Stimulated activated CD4-positive, alpha-beta T cell treated with anti-CD3 and anti-CD28 coated beads, Interleukin-1b, Interleukin-23, amount 100 ng/mL, for 24 hours (primary cell): ENCODE results near the gene COL17A1.

Experiments
- DNase-seq, 4 experiments: peaks; one replicate each; pipeline ENCODE4 v3.0.0-alpha.2; 2020; ENCODE audit warnings: low read depth in 4 of 4, low spot score in 1 of 4

Gene COL17A1

DNA sequence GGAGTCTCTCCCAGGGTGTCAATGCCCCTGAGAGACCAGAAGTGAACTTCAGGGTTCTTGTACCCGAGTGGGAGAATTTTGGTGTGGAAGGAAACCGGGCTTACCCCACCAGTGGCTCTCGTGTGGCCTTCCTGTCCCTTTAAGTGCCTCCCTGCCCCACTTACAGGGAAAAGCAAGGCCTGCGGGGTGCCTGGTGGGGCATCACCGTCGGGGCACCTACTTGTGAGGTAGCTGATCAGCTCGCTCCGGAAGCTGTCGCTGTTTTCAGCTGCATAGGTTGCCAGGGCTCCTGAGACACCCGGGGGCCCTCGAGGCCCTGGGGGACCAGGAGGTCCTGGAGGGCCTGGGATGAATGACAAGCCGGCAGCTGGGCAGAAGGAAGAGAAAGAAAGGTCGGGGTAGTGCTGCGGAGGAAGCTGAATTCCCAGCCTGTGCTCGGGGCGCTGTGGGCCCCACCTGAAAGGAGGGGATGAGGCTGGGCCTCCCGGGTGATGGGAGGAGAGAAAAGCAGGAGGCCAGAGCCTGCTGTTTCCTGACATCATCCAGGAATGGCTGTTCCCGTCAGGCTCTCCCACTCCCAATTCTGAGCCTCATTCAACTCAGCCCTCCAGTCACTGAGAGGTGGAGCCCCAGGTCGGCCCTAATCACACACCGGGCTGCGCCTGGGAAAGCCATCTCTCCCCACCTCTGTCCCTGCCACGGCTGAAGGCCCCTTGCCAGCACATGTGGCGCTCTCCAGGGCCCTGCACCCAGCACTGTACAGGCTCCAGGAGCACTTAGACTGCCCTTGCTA is 51.1 kb downstream of the COL17A1 start:
- no peak for DNase-seq

DNA sequence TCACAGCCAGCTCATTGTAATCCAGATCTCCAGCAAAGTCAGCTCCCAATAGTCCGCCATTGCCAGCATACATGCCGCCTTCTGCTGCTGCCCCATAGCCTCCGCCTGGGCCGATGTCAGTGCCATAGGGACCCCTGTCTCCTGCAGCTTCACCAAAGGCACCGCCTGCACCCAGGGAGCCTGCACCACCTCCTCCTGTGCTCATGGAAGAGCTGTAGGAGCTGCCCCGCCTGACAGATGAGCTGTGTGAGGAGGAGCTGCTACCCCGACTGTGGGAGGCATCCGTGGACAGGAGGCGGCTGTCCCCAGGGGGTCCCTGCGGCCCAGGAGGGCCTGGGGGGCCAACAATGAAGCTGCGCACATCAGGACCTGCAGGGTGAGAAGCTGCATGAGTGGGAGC is 51.7 kb downstream of the COL17A1 start:
- DNase-seq, result no peak

DNA sequence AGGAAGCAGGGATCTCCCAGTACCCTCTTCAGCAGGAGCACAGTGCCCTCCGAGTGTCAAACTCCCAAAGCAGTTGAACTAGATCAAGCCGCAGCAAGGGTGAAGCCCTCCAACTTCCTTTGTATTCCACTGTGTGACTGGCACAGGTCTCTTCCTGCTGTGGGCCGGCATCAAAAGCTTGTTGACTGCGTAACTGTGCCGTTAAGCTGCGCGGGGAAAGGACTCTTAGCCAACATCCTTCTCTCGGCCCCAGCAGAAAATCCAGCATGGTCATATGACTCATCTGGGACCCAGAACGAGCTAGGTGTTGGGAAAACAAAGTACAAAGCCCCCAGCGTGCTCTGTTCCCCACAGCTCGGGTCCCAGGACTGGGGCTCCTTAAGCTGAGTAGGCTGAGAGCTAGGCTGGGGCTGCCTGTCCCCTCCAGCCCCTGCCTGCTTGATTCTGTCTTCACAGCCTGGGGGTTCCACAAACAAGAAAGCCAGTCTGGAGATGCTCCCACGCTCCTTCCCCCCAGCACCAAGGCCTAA is 52.2 kb downstream of the COL17A1 start:
- DNase-seq, result no peak

DNA sequence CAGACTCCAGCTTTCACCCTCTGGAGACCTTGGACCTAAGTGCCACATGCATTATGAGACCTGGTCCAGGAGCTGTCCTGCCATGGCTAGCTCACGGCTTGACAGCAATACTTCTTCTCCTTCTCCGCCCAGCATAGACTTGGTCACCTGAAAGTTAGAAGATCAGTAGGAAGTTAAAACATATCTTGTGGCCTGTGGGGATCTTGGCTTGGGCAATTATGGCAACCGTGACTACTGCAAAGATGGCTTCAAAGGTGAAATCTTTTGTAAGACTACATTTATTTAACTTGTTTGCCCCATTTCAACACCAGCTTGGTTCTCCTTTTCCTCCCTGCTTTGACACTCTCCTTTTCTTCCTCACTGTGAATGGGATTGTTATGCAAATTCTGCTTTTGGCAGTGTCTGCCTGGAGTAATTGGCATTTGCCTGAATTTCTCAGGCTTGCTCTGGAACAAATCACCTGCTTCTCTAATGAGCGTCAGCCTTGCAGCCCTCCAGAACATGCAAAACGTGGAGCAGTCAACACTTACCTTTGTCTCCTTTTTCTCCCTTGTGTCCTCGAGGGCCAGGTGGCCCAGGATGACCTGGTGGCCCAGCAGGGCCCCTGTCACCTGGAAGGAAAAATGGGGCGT is 53.4 kb downstream of the COL17A1 start:
- no peak for DNase-seq

DNA sequence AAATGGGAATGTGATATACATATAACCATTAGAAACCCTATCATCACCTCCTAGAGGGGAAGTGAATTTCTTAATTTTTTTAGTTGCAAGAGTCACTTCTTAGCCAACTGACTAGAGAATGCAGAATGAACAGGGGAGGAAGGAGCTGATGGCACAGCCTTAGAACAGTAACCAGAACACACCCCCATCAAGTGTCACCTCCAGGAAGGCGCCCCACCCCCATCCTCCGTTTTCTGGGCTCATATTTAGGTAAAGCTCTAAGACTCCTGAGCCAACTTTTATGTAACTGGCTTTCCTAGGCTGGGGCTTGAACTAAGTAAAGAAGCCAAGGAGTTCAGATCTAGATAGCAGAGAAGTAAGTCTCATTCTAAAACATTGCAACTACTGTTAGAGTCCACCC is 54.0 kb downstream of the COL17A1 start:
- DNase-seq, result no peak

DNA sequence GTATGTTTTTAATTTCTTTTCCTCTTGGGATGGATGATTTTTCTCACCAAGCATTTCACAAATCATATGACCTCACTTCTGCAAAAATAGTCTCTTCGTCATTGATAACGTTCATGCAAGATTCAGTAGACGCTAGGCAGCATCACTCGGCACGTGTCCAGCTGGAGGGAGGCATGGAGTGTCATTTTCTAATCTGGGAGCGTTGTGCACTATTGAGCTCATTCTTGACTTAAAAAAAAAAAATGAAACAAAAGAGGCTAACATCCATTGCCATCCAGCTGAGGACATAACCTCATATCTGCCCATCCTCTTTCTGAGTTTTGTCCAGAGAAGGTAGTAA is 56.2 kb downstream of the COL17A1 start:
- no peak for DNase-seq

DNA sequence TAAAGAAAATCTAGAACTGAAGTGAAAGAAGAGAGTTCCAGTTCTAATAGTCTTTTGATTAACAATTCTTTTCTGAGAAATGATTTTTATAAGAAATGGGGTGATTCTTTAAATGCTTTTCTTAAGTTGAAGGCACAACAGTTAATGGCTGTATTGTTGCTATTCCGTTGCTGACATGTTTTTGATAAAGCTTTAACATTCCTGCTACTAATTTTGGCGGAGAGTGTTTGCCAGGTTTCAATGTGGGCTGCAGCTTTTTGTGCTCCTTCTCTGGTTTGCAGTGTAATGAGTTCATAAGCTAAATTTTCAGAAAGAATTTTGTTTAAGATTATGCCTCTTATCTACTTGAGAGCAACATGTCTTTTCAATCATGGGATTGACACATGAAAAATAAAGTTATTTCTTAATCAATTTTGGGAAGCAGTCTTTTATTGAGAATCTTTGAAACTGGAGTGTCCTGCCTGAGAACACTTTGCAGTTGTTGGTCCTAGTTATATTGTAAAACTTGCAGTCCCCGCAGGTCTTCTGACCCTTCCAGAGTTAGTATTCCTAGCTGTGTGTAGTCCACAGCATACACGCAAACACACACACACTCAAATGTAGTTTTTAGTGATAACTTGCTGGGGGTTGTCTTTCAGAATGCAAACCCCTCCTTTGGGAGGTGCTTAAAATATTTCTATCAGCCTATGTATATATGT is 56.7 kb downstream of the COL17A1 start:
- DNase-seq, result no peak

DNA sequence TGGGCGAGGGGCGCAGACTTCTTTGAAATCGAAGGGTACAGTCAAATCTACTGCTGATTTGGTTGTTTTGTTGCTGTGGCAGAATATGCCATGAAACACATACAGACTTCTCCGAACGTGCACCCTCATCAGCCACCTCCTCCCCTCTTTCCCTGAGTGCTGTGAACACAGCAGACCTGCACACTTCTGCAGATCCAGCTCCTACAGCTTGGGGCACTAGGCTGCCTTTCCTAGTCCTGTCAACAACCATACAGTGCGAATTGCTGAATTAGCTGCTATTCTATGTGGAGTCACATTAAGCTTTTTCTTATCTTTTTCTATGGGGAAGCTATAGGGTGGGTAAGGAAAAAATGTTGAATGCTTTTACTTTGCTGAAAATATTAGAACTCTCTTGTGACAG is 57.5 kb downstream of the COL17A1 start:
- DNase-seq, result no peak

DNA sequence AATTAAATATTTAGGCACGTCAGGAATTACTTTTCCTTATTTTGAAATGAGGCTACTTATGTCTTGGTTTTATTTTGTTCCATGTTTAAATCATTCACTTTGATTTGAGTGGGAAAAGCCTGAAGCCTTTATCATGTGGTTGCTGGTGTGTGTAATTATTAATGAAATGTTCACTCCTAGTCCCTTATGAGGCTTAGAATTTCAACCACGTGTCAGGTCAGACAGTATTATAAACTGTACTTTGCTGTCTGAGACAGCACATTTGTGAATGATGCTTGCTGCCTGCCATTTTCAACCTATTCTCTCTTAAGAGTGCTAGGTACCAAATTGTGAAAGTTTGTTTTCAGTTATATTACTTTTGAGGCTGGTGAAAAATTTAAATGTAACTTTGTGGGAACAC is 58.9 kb downstream of the COL17A1 start:
- DNase-seq, result no peak

DNA sequence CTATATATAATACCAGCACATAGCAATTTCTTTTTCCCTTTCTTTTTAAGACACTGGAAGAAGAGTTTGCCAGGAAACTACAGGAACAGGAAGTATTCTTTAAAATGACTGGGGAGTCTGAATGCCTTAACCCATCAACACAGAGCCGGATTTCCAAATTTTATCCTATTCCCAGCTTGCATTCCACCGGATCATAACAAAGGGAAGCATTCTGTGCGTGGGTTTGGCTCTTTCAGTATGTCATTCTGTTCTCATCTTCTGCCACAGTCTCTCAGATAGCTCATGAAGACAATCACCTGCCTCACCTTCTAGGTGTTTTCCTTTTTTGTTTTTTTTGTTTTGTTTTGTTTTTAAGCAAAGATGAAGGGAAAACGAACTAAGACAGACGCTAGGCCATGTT is 60.2 kb downstream of the COL17A1 start:
- no peak for DNase-seq

DNA sequence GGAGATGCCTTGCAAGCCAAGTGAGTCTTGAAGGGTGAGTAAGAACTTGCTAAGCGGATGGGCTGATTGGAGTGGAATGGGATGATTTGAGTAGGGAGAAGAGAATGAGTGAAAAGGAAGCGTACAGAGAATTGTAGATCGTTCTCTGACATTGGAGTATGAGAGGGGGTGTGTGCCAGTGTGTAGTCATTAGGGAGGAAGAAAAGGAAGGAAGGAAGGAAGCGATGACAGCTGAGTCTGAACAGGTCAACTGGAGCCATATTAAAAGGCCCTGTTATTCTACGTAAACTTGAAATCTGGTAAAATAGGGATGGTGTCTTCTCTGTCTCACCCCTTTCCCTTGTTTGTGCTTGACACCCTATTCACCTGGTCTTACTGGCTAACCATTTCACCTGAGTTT is 63.7 kb downstream of the COL17A1 start:
- no peak for DNase-seq

DNA sequence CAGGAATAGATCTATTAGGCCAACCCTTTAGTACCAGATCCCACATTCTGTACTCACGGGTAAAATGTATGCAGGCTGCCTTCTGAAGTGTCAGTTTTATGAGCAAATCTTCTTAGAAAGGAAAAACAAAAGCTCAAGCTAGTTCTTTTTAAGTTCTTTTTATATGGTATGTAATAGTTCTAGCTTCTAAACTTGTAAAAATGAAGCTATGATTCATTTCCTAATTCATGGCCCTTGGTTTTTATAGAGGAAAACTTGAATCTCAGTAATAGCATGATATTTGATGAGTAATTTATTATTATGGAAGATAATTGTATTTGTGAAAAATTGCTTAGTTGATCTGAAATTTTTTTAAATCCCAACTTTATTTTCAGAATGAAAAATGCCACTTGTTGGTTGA is 64.4 kb downstream of the COL17A1 start:
- DNase-seq, result no peak

DNA sequence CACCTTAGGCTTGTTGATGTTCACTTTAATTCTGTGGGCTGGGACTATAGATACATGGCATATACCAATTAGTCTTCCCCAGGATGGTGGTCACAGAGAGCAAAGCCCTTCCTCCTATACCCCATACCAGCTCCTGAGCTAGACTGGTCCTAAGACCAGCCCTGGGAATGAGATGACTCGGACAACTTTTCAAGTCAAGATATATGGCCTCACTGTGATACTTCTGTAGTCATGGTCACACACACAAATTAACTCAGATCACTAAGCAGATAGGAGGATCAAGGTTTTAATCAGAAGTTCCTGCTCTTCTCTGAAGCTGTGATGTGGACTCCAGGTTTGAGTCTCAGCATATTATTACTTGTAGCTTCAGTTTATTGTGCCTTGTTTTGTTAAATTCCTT is 65.7 kb downstream of the COL17A1 start:
- no peak for DNase-seq

DNA sequence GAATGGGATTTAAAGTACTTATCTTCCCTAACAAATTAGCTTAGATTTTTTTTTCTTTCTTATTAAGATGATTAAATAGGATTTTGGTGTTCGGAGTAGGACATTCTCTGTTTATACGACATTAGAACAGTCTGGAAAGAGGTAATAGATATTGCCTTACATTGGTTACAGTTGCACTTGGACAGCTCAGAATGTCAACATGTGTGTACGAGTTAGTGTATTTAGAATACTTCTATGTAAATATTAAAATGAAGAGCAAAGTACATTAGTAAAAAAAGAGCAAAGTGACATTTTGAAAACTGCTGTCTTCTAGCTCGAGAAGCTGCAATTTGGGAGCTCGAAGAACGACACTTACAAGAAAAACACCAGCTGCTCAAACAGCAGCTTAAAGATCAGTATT is 67.2 kb downstream of the COL17A1 start:
- no peak for DNase-seq

DNA sequence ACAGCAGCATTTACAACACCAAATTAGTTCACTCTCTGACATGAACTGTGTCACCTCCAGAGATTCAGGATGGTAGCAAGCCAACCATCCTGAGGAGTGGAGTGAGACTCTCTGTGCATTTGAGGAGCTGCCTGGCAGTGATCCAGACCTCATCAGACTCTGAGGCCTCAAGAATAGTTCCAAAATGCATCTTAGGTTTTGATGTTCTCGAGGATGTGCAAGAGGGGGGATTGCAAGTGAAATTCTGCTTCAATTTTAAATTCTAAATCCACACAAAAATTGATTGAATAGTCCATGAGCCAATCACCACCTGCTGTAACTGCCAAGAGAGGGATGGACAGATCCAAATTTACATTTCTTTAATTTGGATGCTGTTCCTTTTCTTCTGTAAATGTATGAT is 69.0 kb downstream of the COL17A1 start:
- DNase-seq, result no peak

DNA sequence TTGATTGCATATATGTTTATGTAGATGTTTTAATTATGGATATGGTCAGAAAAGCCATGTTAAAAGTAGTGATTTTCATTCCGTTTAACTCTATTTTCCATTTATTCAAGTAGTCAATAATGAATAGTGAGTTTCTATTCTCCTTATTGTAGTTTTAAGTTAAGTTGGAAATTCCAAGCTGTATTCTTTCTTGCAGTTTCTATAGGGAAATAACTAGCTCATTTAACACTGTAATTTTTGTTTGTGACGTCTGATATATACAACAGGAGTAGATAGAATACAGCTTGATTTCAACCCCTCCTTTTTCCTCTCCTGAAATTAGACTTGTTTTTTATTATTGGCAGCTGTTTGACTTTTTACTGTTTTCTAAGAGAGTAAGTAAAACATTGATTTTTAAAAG is 71.5 kb downstream of the COL17A1 start:
- DNase-seq, result no peak

DNA sequence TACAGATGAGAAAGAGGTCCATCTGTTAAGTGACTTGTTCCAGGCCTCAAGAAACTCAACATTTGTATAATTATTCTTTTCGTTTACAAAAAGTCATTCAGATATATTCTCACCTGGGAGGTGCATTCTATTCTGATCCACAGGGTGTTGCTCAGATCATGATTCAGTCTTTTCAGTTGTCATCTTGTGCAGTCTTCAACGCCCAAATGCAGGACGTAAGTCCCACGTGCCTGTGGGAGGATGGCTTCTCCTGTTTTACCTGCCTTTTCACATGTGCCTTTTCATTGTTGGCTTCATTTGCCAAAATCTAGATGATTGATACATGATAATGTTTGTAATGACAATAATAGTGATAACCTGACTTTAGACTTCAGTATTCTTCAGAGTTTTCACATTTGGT is 72.2 kb downstream of the COL17A1 start:
- DNase-seq, result no peak

DNA sequence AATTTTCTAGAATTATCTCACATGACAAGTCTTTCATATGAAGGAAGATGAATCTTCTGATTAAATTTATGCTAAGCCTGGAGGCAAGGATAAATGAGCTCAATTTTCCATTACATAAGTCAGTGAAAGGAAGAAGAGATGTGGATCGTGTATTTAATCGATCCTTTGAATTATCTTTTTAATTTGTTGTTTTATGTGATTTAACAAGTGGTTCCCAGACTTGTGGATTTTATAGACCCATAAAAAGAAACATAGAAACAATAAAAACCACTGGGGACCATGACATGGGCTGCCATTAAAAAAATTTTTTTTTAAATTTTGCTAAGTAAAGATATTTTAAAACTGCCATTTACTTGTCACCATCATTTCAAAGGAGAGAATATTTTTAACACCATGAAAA is 73.8 kb downstream of the COL17A1 start:
- DNase-seq, result no peak

DNA sequence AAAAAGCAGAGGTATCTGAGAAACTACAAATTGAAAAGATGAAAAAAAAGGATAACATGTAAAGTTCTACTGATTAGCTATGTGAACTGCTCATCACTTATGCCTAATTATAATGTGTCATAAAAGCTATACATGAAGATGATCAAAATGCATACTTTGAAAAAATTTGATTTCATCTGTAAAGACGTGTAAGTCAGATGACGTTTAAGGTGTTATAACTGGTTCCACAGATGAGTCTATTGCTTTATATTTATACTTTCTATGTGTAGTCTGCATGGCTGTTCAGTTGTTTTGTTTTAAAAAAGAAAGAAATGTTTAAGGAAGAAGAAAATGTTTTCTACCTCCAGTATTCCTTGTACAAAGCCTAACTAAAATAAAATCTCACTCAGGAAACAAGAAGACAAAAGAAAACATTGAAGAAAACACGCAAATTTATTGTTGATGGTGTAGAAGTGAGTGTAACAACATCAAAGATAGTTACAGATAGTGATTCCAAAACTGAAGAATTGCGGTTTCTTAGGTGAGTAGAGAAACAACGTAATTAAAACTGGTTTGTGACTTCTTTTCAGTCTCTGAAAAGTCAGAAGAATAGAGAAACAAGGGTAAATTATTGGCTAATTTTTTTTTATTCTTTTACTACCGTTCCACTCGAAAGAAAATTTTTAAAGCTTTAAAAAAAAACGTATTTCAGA is 80.4 kb downstream of the COL17A1 start:
- DNase-seq, result no peak

DNA sequence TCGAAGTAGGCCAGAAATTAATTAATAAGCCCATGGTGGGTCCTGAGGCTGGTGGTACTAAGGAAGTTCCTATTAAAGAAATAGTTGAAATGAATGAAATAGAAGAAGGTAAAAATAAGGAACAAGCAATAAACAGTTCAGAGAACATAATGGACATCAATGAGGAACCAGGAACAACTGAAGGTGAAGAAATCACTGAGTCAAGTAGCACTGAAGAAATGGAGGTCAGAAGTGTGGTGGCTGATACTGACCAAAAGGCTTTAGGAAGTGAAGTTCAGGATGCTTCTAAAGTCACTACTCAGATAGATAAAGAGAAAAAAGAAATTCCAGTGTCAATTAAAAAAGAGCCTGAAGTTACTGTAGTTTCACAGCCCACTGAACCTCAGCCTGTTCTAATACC is 82.8 kb downstream of the COL17A1 start:
- DNase-seq, result no peak

DNA sequence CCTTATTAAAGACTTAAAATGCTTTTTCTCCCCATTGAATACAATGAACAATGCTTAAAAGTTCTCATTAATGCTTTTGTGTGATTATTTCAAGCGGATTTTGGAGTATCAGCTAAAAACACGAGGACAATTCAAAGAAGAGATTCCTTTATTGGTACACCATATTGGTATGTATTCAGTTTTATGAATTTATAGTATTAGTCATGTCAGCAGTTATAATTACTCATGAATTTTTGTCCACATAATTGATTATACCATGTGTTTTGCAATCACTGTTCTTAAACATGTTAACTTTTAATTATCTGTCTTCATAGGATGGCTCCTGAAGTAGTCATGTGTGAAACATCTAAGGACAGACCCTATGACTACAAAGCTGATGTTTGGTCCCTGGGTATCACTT is 86.9 kb downstream of the COL17A1 start:
- no peak for DNase-seq

DNA sequence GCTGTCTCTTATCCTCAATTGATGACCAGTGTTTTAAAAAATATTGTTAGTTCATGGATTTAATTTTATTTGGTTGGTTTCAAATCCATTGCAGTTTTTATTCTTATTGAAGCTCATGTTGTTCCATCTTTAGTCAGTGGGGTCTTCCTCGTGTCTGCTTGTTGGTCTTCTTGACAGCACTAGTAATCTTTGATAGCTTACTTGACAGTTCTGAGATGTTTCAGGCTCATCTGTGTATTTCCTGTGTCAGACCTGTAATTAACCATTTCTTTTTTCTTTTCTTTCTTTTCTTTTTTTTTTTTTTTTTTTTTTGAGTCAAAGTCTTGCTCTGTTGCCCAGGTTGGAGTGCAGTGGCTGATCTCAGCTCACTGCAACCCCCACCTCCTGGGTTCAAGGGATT is 90.5 kb downstream of the COL17A1 start:
- DNase-seq, result no peak
